Psoas muscle (tissue), 8 donors: ENCODE measurements around the gene SPART. TPM values are rescaled to one million over a fixed set of nuclear protein-coding genes. Genes with fewer than 3 reads are reported as not detected.

Experiments
- ATAC-seq, 4 donors: fragments of 200-7000 bp; cut with Tn5 transposase; one replicate each; pipeline ENCODE4 v1.9.1; 2020; ENCODE audit warnings: moderate library complexity in 3 of 4, mild to moderate bottlenecking in 2 of 4
- DNase-seq, 2 donors: peaks; one replicate each; pipeline ENCODE4 v3.0.0-alpha.2; 2020
- H3K27ac ChIP-seq: fragments of 200-600 bp; one replicate; pipeline ENCODE4 v1.8.0; 2022
- H3K27me3 ChIP-seq, 3 donors: fragments of 200-600 bp in 1 of 3; one replicate each; pipeline versions ENCODE4 v1.6.1 to v1.8.0; 2013 to 2022; ENCODE audit warnings: low read length in 2 of 3, mild to moderate bottlenecking in 2 of 3, moderate library complexity in 1 of 3; ENCODE audit not compliant: insufficient read depth in 3 of 3
- H3K36me3 ChIP-seq, 2 donors: fragments of 200-600 bp in 1 of 2; one replicate each; pipeline versions ENCODE4 v1.6.1 to v1.8.0; 2013 to 2022; ENCODE audit warnings: low read depth in 1 of 2, mild to moderate bottlenecking in 1 of 2, moderate library complexity in 1 of 2; ENCODE audit not compliant: insufficient read depth in 1 of 2
- H3K4me1 ChIP-seq: fragments of 200-600 bp; one replicate; pipeline ENCODE4 v1.8.0; 2022
- H3K4me3 ChIP-seq: fragments of 200-600 bp; one replicate; pipeline ENCODE4 v1.8.0; 2022; ENCODE audit warnings: mild to moderate bottlenecking
- H3K9me3 ChIP-seq: fragments of 200-600 bp; one replicate; pipeline ENCODE4 v1.8.0; 2022
- CTCF ChIP-seq: fragments of 200-600 bp; IDR thresholded peaks from one replicate; pipeline ENCODE4 v1.8.0; 2022; ENCODE audit warnings: antibody characterized with exemption
- WGBS, 3 donors: extraction: QIAGEN DNeasy Blood & Tissue Kit; methylation state at CpG; one replicate each; pipeline versions ENCODE4 v1.1.6 to v1.1.7; 2013; 5-methylcytosine and 5-hydroxymethylcytosine counted together
- intact Hi-C, 2 donors: fragments of 100-400 bp; cut with DNase I; formaldehyde crosslinking; loops; one replicate each; pipeline versions ENCODE4 v1.11.0 to v1.14.2; 2022
- polyA plus RNA-seq, 3 donors: library from polyadenylated mRNA; stranded (reverse); fragments of 200-250 nt; gene quantifications; one replicate each; pipeline ENCODE4 v1.2.3, GENCODE V29; 2013
- total RNA-seq, 4 donors: library from RNA; stranded (reverse); fragmentation: NEBNext Ultra II Directional in 2 of 4; extraction: Animal tissue kit (Norgen Biotek cat#: 25700) in 2 of 4; gene quantifications; one replicate each; pipeline versions ENCODE4 v1.2.1 to v1.2.4, GENCODE V29; 2021 to 2023
- donor health status: healthy with polysubstance abuse.
- donor health status: DM: no; HTN: no; CAD: no; lungs with moderate emphysema.
- donor health status: Bipolar disorder and iron deficiency.
- donor health status: healthy.
- donor health status: DM: yes; HTN: yes; CAD: no.
- donor health status: DM: no; HTN: no; CAD: no.
- donor health status: DM: no; HTN: no; CAD: no.
- donor health status: DM: yes; HTN: yes; CAD: no.

The SPART gene
- total and polyA plus RNA-seq, 7 donors, result 29.2 to 103 (median 44.0) TPM

- no peak overlapping the region for H3K4me3 ChIP-seq
- H3K27me3 ChIP-seq, result no peaks in the 10 kb centered on the region
- intact Hi-C loops, result no loop called here
- H3K4me1 ChIP-seq, result no peaks in the 10 kb centered on the region
- ATAC-seq (no peak), DNase-seq (no peak)
- WGBS, 3 donors, result 93 to 100% (median 95%) methylated on average over 1 of the region's 1 CpG
- H3K36me3 ChIP-seq, result no peaks in the 10 kb centered on the region
- H3K9me3 ChIP-seq, result no peaks in the 10 kb centered on the region
- TF ChIP-seq CTCF, result no peak
- H3K27ac ChIP-seq, result no peak overlapping the region
Observed at GRCh38 chr13:36377826-36378468, 31.8 kb upstream of the SPART start.

GRCh38 chr13:36374063-36374462 is 27.9 kb upstream of the SPART start:
- no peaks in the 10 kb centered on the region for H3K36me3 ChIP-seq
- intact Hi-C loops, result no loop called here
- no peak for ATAC-seq
- no peak for DNase-seq
- 79 to 90% (median 87%) methylated on average over 2 of the region's 2 CpGs for WGBS, 3 donors
- H3K4me1 ChIP-seq, result no peaks in the 10 kb centered on the region
- no peak overlapping the region for H3K4me3 ChIP-seq
- H3K27ac ChIP-seq, result no peak overlapping the region
- no peak for TF ChIP-seq CTCF
- no peaks in the 10 kb centered on the region for H3K27me3 ChIP-seq
- H3K9me3 ChIP-seq, result no peaks in the 10 kb centered on the region

- Histone ChIP-seq H3K9me3 (no peaks in the 10 kb centered on the region), H3K27me3 (no peaks in the 10 kb centered on the region), H3K36me3 (no peaks in the 10 kb centered on the region), H3K4me1 (no peaks in the 10 kb centered on the region), H3K27ac (no peak overlapping the region), H3K4me3 (no peak overlapping the region)
- intact Hi-C loops, result no loop called here
- ATAC-seq, result no peak
- TF ChIP-seq CTCF, result no peak
- DNase-seq, result no peak
- 61 to 74% (median 70%) methylated on average over 4 of the region's 4 CpGs for WGBS, 3 donors
Observed at GRCh38 chr13:36371185-36371584, 25.0 kb upstream of the SPART start.

GRCh38 chr13:36370108-36370429 is 23.9 kb upstream of the SPART start:
- no peak overlapping the region for H3K27ac ChIP-seq
- WGBS, 3 donors, result 39 to 50% (median 49%) methylated on average over 6 of the region's 6 CpGs
- H3K4me1 ChIP-seq, result no peaks in the 10 kb centered on the region
- H3K27me3 ChIP-seq, result no peaks in the 10 kb centered on the region
- peak; percentile 27 to 75 for DNase-seq
- no peaks in the 10 kb centered on the region for H3K9me3 ChIP-seq
- peak in 2 of 4 donors; percentile 37 to 49 for ATAC-seq
- TF ChIP-seq CTCF, result no peak
- no peaks in the 10 kb centered on the region for H3K36me3 ChIP-seq
- H3K4me3 ChIP-seq, result no peak overlapping the region
- intact Hi-C loops, result no loop called here
